Erythroblast (primary cell): ENCODE results near the gene SLC43A2.

Experiments
- GATA1 ChIP-seq: IDR thresholded peaks from 2 replicates; pipeline ENCODE4 v1.6.1; 2011; ENCODE audit warnings: low read depth, mild to moderate bottlenecking, control low read depth, low read length, moderate library complexity
- POLR2A ChIP-seq: IDR thresholded peaks from 2 replicates; pipeline ENCODE4 v1.6.1; 2011; ENCODE audit warnings: mild to moderate bottlenecking, low read length

- TF ChIP-seq POLR2A, result no peak
- TF ChIP-seq GATA1, result no peak
Observed at GRCh38 chr17:1557355-1558095, 71.1 kb downstream of the SLC43A2 start.
